ENCODE data around the gene PPP1R27.

PPP1R27 gene

DNA sequence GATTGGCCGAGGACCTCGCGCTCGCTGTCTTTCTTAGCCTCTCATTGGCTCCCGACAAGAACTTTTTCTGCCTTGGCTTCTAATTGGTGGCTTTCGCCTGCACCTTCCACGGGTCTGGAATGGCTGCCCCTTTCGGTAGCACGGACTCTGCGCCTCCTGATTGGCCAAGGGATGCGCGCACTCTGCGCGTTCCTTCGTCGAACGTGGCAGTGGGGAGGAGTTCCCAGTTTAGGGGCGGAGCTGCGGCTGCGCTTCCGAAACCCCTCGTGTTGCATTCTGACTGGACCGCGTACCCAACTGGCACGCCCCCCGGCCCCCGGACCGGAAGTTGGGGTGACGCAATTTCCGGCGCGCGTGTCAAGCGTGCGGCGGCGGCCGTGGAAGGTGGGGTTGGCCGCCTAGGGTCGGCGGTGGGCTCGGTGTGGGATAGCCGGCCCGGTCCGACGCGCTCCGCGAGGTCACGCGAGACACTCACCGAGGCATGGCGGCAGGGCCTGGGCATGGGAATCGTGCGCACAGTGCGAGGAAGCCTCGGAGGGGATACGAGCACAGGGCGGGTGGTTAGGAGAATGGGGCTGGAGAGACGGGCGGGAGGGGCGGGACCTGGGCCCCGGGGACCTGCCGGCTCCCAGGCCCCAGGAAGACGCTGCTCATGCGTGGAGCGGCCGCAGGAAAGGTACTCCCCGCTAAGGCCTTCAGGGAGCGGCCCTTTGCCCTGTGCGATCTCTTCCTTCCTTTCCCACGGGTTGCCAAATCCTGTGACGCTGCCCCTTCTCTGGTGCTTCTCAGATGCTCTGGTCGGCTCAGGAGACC, 26.1 kb upstream of the PPP1R27 start:
- peak; percentile 99 for DNase-seq

GRCh38 chr17:81859906-81860755, 25.3 kb upstream of the PPP1R27 start, which contains the start of gene P4HB:
Gene P4HB, minus strand, starts transcription at chr17:81860535. Its CDS starts 64 bp downstream, at chr17:81860471.
- peak in 1 of 2 experiments; percentile 91 for DNase-seq

GRCh38 chr17:81858967-81859905, 24.4 kb upstream of the PPP1R27 start:
- DNase-seq: no peak

DNA sequence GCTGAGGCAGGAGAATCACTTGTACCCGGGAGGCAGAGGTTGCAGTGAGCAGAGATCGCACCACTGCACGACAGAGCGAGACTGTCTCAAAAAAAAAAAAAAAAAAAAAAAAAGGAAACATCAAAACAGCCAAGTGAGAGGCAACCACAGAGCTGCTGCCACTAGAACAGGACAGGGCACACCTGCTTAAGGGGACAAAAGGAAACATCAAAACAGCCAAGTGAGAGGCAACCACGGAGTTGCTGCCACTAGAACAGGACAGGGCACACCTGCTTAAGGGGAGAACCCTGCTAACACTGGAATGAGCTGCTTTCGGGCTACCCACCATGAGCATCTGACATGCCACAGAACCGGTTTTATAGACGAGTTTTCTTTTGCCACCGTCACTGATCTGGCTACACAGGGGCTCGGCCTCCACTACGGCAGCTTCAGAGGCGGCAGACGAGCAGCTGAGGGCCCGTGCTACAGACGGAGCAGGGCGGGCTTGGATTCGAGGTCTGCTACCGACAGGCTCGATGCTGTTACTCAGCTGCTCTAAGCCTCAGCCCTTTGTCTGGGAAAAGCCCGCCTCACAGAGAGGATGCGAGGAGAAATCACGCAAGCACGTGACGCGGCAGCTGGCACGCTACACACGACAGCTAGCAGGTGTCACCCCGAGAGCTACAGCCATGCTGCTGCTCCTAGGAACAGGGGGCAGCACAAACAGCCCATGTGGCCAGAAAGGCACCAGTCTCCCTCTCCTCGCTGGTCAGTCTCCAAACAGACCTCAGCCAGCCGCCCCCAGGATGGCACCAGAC, 23.5 kb upstream of the PPP1R27 start:
- DNase-seq: no peak

DNA sequence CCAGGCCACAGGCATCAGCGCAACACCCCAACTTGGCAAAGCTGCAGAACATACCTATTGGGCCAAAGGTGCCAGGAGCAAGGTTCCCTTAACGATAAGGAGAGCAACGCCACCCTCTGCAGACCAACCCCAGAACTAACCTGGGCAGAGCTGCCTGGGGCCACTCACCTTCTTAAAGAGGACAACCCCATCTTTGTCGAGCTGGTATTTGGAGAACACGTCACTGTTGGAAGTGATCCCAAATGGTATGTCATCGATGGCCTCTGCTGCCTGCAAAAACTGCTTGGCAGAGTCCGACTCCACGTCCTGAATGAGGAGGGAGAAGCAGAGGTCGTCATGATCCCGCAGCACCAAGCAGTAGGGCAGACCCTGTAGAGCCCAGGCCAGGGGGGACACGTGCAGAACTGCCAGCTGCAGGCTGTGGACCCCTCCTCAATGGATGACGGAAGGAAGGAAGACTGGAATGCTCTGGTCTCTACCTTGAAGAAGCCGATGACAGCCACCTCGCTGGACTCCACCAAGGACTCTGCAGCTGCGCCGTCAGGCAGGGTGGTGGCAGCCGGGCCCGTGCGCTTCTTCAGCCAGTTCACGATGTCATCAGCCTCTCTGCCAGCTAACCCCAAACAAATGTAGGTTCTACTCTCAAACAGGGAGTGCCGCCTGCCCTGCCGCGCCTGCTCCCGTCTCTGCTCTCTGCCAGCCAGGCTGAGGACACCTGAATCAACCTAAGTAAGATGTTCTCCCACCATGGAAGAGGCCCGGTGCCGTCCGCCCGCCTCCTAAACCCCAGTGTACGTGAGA, 20.3 kb upstream of the PPP1R27 start:
- DNase-seq: no peak

DNA sequence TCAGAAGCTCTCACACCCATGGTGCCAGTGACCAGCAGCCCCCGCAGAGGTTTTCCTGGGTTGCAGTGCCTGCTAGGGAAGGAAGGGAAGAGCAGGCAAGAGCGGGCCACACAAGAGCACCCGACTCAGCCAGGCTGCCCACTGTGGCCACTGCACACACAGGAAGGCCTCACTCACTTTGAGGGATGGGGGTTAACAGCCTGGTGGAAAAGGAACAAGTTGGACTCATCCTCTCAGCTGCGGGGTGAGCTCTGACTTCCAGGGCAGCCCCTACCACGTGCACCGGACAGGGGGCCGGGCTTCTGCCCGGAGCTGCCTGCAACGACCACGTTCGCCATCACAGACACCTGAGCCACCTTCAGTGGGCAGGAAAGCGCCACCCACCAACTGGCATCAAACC, 17.4 kb upstream of the PPP1R27 start:
- no peak for DNase-seq

GRCh38 chr17:81851423-81851822, 16.6 kb upstream of the PPP1R27 start:
- DNase-seq: no peak

- DNase-seq: no peak
These were observed 14.6 kb upstream of the PPP1R27 start for GRCh38 chr17:81849457-81849856.

- no peak for DNase-seq
These were observed 12.2 kb upstream of the PPP1R27 start for GRCh38 chr17:81846743-81847689.

DNA sequence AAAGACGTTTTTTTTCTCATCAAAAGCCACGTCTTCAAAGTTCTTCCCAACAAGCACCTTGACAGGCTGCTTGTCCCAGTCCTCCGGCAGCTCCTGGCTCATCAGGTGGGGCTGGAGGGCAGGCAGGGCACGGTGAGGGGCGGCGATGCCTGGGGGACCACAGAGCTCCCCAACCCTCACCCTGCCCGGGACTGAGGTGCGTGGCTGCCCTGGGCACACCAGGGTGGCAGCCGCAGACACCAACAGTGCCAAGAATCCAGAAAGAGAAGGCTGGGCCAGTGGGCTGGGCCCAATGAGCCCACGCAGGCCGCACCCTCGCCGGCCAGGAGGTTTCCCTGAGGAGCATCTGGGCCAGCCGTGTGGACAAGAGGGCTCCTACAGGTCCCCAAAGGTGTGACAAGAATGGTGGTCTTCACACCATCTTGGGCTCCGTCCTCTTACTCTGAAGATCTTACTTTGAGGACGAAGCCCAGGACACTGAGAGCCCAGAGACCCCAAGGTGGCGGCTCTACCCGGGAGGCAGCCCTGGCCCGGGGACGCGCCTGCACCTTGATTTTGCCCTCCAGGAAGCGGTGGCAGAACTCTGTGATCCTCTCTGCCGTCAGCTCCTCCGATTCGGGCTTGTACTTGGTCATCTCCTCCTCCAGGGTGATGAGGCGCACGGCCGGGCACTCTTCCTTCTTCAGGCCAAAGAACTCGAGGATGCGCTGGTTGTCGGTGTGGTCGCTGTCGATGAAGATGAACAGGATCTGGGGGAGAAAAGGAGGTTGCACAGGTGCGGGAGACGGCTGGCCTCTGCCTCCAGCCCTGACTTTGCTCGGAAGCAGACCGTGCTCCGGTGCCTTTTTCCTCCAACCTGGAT, 11.3 kb upstream of the PPP1R27 start:
- no peak for DNase-seq

GRCh38 chr17:81845361-81845760, 10.5 kb upstream of the PPP1R27 start:
- no peak for DNase-seq

DNA sequence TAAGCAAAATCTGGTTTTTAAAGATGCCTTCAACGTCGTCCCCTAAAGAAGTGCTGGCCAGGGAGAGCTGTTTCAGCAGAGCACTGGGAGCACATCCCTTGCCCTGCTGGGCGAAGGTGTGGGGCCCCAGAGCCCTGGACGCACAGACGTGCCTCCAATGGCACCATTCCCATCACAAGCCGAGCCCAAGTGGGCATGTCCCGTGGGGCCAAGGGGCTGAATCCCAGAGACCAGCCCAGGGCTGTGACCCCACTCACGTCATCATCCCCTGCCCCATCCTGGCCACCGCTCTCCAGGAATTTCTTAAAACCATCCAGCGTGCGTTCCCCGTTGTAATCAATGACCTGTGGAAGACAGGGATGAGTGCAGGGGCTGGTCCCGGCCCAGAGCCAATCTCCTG, 10.0 kb upstream of the PPP1R27 start:
- DNase-seq: no peak

GRCh38 chr17:81844327-81844851, 9.5 kb upstream of the PPP1R27 start:
- DNase-seq: no peak

- no peak for DNase-seq
These were observed 9.0 kb upstream of the PPP1R27 start for GRCh38 chr17:81843713-81844326.

GRCh38 chr17:81842725-81843504, 8.1 kb upstream of the PPP1R27 start:
- DNase-seq: no peak

DNA sequence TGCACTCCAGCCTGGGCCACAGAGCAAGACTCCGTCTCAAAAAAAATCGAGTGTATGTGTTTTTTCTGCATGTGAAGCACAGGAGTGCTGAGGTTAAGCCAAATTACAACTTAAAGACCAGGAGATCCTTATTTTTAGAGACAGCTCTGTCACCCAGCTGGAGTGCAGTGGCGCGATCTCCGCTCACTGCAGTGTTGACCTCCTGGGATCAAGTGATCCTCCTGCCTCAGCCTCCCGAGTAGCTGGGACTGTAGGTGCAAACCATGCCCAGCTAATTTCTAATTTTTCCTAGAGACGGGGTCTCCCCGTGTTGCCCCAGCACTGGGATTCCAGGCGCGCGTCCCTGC, 7.5 kb upstream of the PPP1R27 start:
- DNase-seq: no peak

- DNase-seq: no peak
These were observed 7.0 kb upstream of the PPP1R27 start for GRCh38 chr17:81841866-81842265.

All from stimulated activated CD4-positive, alpha-beta T cell treated with anti-CD3 and anti-CD28 coated beads, Interleukin-4, amount 100 ng/mL, for 4 hours (primary cell).